ENCODE measurements around the gene ANXA5. TPM values are rescaled to one million over a fixed set of nuclear protein-coding genes. Genes with fewer than 3 reads are reported as not detected.
A peak's percentile ranks its signal among the peaks of the same experiment; 100 is the strongest.

Gene ANXA5
- total RNA-seq, 1 experiment from 2014 or later, result 230 TPM

GRCh38 chr4:121737846-121738554, 41.2 kb upstream of the ANXA5 start:
- no peaks in the 10 kb centered on the region for H3K4me1 ChIP-seq (replicated peaks; ENCODE audit: insufficient read depth)
- no peaks in the 10 kb centered on the region for H3F3A ChIP-seq (ENCODE audit: insufficient read depth, low read depth)
- no peak for DNase-seq
- TF ChIP-seq, protein P1, sequence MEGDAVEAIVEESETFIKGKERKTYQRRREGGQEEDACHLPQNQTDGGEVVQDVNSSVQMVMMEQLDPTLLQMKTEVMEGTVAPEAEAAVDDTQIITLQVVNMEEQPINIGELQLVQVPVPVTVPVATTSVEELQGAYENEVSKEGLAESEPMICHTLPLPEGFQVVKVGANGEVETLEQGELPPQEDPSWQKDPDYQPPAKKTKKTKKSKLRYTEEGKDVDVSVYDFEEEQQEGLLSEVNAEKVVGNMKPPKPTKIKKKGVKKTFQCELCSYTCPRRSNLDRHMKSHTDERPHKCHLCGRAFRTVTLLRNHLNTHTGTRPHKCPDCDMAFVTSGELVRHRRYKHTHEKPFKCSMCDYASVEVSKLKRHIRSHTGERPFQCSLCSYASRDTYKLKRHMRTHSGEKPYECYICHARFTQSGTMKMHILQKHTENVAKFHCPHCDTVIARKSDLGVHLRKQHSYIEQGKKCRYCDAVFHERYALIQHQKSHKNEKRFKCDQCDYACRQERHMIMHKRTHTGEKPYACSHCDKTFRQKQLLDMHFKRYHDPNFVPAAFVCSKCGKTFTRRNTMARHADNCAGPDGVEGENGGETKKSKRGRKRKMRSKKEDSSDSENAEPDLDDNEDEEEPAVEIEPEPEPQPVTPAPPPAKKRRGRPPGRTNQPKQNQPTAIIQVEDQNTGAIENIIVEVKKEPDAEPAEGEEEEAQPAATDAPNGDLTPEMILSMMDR (conservative IDR thresholded peaks at IDR 0.05), result no peak
- no peak for TF ChIP-seq EZH2 (IDR thresholded peaks at IDR 0.05; ENCODE audit: low read depth)
- ChIA-PET POLR2A (ENCODE audit: unreplicated experiment) (interaction anchor here (0.6 kb wide), 1 partner anchor 41 kb away, joined by 3 read pairs; no protein-coding TSS in a partner anchor), CTCF (interaction anchor here (0.8 to 1.4 kb wide), 3 partner anchors 87 to 546 kb away, joined by 3 to 17 read pairs (median 4); no protein-coding TSS in a partner anchor)
- H3K4me2 ChIP-seq, result no peak overlapping the region
- H3K36me3 ChIP-seq (ENCODE audit: low read depth), result no peaks in the 10 kb centered on the region
- H4K20me1 ChIP-seq (ENCODE audit: insufficient read depth), result no peaks in the 10 kb centered on the region
- no peaks in the 10 kb centered on the region for H3K9me3 ChIP-seq (ENCODE audit: insufficient read depth, low read depth)
- no peak overlapping the region for H3K27ac ChIP-seq
- H2AFZ ChIP-seq, result no peak overlapping the region
- no peaks in the 10 kb centered on the region for H3K27me3 ChIP-seq (ENCODE audit: insufficient read depth, low read depth)
- H3K4me3 ChIP-seq, result no peak overlapping the region
- H3K9me2 ChIP-seq (ENCODE audit: insufficient read depth), result no peaks in the 10 kb centered on the region
- BruUV-seq (replicated peaks), result no TSS peak
- intact Hi-C loops (cut with micrococcal nuclease; ENCODE audit: unreplicated experiment), result loop anchor here (2.0 kb wide), 3 partner anchors 275 to 545 kb away; no protein-coding TSS in a partner anchor
- H3K79me2 ChIP-seq (ENCODE audit: low read depth), result no peaks in the 10 kb centered on the region

GRCh38 chr4:121736735-121737351, 40.1 kb upstream of the ANXA5 start:
- Histone ChIP-seq H3K27ac (no peak overlapping the region), H3K4me1 (replicated peaks; ENCODE audit: insufficient read depth) (no peaks in the 10 kb centered on the region), H3K4me2 (no peak overlapping the region), H3K36me3 (ENCODE audit: low read depth) (no peaks in the 10 kb centered on the region), H3K27me3 (ENCODE audit: insufficient read depth, low read depth) (no peaks in the 10 kb centered on the region), H3K9me2 (ENCODE audit: insufficient read depth) (no peaks in the 10 kb centered on the region), H3K9me3 (ENCODE audit: insufficient read depth, low read depth) (no peaks in the 10 kb centered on the region), H3K4me3 (no peak overlapping the region), H4K20me1 (ENCODE audit: insufficient read depth) (no peaks in the 10 kb centered on the region), H3F3A (ENCODE audit: insufficient read depth, low read depth) (no peaks in the 10 kb centered on the region), H2AFZ (no peak overlapping the region), H3K79me2 (ENCODE audit: low read depth) (no peaks in the 10 kb centered on the region)
- TF ChIP-seq EZH2 (IDR thresholded peaks at IDR 0.05; ENCODE audit: low read depth), result no peak
- TF ChIP-seq, protein P1 (conservative IDR thresholded peaks at IDR 0.05), result peak; percentile 90
- POLR2A ChIA-PET (ENCODE audit: unreplicated experiment), result interaction anchor here (0.5 to 0.6 kb wide), 2 partner anchors 40 to 91 kb away, joined by 3 to 5 read pairs; no protein-coding TSS in a partner anchor
- CTCF ChIA-PET, result interaction anchor here (0.8 to 1.4 kb wide), 4 partner anchors 274 to 545 kb away, joined by 3 to 4 read pairs (median 4); no protein-coding TSS in a partner anchor
- intact Hi-C loops (cut with micrococcal nuclease; ENCODE audit: unreplicated experiment), result loop anchor here (2.0 kb wide), 3 partner anchors 274 to 544 kb away; no protein-coding TSS in a partner anchor
- DNase-seq, result peak; percentile 31 to 64
- no TSS peak for BruUV-seq (replicated peaks)

- TF ChIP-seq, protein P1 (conservative IDR thresholded peaks at IDR 0.05), result no peak
- TF ChIP-seq EZH2 (IDR thresholded peaks at IDR 0.05; ENCODE audit: low read depth), result no peak
- no peaks in the 10 kb centered on the region for H3K4me1 ChIP-seq (replicated peaks; ENCODE audit: insufficient read depth)
- H3K9me2 ChIP-seq (ENCODE audit: insufficient read depth), result no peaks in the 10 kb centered on the region
- no peak overlapping the region for H2AFZ ChIP-seq
- H3K4me3 ChIP-seq, result no peak overlapping the region
- no peak for DNase-seq
- ChIA-PET CTCF (interaction anchor here (0.5 to 0.6 kb wide), 2 partner anchors 23 to 66 kb away, joined by 3 to 5 read pairs; no protein-coding TSS in a partner anchor), POLR2A (ENCODE audit: unreplicated experiment) (no interaction called here)
- peaks cover 2% of the 10 kb centered on the region; the same call in 1 of the 2 replicates for H3F3A ChIP-seq (ENCODE audit: insufficient read depth, low read depth)
- H3K27ac ChIP-seq, result no peak overlapping the region
- intact Hi-C loops (cut with micrococcal nuclease; ENCODE audit: unreplicated experiment), result no loop called here
- no peak overlapping the region for H3K4me2 ChIP-seq
- no peaks in the 10 kb centered on the region for H3K79me2 ChIP-seq (ENCODE audit: low read depth)
- no peaks in the 10 kb centered on the region for H3K9me3 ChIP-seq (ENCODE audit: insufficient read depth, low read depth)
- BruUV-seq (replicated peaks), result no TSS peak
- no peaks in the 10 kb centered on the region for H3K27me3 ChIP-seq (ENCODE audit: insufficient read depth, low read depth)
- H4K20me1 ChIP-seq (ENCODE audit: insufficient read depth), result no peaks in the 10 kb centered on the region
- H3K36me3 ChIP-seq (ENCODE audit: low read depth), result no peaks in the 10 kb centered on the region
Observed at GRCh38 chr4:121734571-121734970, 37.8 kb upstream of the ANXA5 start.

Measured in PC-9 (cell line).